Measurements from ENCODE around the gene CABP7. TPM values are rescaled to one million over a fixed set of nuclear protein-coding genes. Genes with fewer than 3 reads are reported as not detected.

CABP7 gene
- total RNA-seq, 1 donor from 2014 or later: 14.6 TPM

DNA sequence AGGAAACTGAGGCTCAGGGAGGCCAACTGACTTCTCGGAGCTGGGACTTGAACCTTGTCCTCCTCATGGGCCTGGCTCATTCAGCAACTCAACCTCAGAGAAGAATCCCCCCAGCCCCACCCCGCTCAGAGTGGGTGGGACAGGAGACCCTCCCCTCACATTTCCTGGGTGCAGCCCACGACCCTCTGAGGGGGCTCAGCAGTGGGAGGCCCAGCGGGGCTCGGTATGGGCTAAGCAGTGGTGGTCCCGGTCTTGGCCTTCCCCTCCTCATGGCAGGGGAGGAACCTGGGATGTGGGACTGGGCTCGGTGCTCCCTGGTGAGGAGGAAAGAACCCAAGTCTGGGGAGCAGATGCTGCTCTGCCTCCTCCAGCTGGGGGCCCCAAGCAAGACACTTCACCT lies 14.2 kb upstream of the CABP7 start:
- no peaks in the 10 kb centered on the region for H3K9me3 Mint-ChIP-seq (ENCODE audit: unreplicated experiment)
- no peak for DNase-seq
- H3K4me3 Mint-ChIP-seq (ENCODE audit: unreplicated experiment): no peak overlapping the region
- peaks cover 27% of the 10 kb centered on the region for H3K4me1 Mint-ChIP-seq (ENCODE audit: low read depth, unreplicated experiment)
- no peaks in the 10 kb centered on the region for H3K36me3 Mint-ChIP-seq (ENCODE audit: unreplicated experiment)
- TF ChIP-seq, protein P1, sequence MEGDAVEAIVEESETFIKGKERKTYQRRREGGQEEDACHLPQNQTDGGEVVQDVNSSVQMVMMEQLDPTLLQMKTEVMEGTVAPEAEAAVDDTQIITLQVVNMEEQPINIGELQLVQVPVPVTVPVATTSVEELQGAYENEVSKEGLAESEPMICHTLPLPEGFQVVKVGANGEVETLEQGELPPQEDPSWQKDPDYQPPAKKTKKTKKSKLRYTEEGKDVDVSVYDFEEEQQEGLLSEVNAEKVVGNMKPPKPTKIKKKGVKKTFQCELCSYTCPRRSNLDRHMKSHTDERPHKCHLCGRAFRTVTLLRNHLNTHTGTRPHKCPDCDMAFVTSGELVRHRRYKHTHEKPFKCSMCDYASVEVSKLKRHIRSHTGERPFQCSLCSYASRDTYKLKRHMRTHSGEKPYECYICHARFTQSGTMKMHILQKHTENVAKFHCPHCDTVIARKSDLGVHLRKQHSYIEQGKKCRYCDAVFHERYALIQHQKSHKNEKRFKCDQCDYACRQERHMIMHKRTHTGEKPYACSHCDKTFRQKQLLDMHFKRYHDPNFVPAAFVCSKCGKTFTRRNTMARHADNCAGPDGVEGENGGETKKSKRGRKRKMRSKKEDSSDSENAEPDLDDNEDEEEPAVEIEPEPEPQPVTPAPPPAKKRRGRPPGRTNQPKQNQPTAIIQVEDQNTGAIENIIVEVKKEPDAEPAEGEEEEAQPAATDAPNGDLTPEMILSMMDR (IDR thresholded peaks at IDR 0.05; ENCODE audit: partially characterized antibody, unreplicated experiment): no peak
- H3K27ac Mint-ChIP-seq (ENCODE audit: unreplicated experiment): no peak overlapping the region
- H3K27me3 Mint-ChIP-seq (ENCODE audit: unreplicated experiment): peaks cover 3% of the 10 kb centered on the region

DNA sequence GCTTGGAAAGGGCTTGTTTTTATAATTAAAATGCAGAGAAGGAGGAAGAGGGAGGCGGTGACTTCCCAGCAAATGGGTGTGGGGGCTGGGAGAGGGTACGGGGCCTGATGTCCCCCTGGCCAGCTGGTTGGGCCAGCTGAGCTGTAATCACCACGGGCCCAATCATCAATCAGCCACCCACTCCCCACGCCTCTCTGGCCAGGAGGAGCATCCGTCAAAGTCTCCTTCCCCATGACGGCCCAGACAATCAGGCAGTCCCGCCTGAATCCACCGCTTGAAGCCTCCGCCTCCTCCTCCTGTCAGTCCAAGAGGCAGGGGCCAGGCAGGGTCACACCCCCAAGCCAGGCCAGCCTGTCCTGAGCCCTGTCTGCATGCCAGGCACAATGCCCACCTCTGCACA lies 13.3 kb upstream of the CABP7 start:
- TF ChIP-seq, protein P1 (IDR thresholded peaks at IDR 0.05; ENCODE audit: partially characterized antibody, unreplicated experiment): no peak
- DNase-seq: no peak
- Mint-ChIP-seq H3K9me3 (ENCODE audit: unreplicated experiment) (no peaks in the 10 kb centered on the region), H3K27ac (ENCODE audit: unreplicated experiment) (peak overlapping the region; percentile 22), H3K27me3 (ENCODE audit: unreplicated experiment) (peaks cover 3% of the 10 kb centered on the region), H3K4me3 (ENCODE audit: unreplicated experiment) (no peak overlapping the region), H3K36me3 (ENCODE audit: unreplicated experiment) (no peaks in the 10 kb centered on the region), H3K4me1 (ENCODE audit: low read depth, unreplicated experiment) (peaks cover 24% of the 10 kb centered on the region)

DNA sequence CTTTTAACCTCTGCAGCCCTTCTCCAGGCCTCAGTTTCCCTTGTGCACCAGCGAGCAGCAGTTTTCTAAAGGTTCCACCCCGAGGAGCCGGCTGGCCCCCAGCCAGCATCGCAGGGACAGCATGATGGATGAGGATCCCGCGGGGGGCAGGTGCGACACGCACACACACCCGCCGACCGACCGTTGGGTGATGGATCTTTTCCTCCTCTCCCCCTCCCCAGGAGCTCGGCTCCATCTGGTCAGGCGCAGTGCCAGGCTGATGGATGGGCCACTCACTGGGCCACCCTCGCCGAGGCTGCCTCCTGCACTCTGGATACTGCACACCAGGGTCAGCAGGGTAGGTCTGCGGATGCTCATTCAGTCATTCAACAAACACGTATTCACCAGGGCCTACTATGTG lies 12.8 kb upstream of the CABP7 start:
- TF ChIP-seq, protein P1 (IDR thresholded peaks at IDR 0.05; ENCODE audit: partially characterized antibody, unreplicated experiment): no peak
- no peak for DNase-seq
- peaks cover 4% of the 10 kb centered on the region for H3K27me3 Mint-ChIP-seq (ENCODE audit: unreplicated experiment)
- H3K27ac Mint-ChIP-seq (ENCODE audit: unreplicated experiment): peak overlapping the region; percentile 38
- no peaks in the 10 kb centered on the region for H3K9me3 Mint-ChIP-seq (ENCODE audit: unreplicated experiment)
- peaks cover 22% of the 10 kb centered on the region for H3K4me1 Mint-ChIP-seq (ENCODE audit: low read depth, unreplicated experiment)
- no peaks in the 10 kb centered on the region for H3K36me3 Mint-ChIP-seq (ENCODE audit: unreplicated experiment)
- H3K4me3 Mint-ChIP-seq (ENCODE audit: unreplicated experiment): no peak overlapping the region

DNA sequence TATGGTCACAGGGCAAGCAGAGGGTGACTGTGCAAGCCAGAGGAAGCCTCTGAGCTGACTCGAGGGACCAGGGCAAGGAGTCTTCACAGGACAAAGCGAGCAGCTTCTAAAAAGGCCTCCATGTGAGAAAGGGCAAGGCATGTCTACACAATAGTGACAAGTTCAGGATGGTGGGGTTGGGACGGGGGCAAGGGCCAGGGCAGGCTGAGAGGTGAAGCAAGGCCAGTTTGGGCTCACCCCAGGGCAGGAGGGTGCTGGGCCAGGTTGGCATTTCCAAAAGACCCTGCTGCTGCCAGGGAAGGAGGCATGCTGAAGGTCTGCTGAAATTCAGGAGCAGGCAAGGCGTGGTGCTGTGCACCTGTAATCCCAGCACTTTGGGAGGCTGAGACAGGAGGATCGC lies 12.3 kb upstream of the CABP7 start:
- peak overlapping the region; percentile 38 for H3K27ac Mint-ChIP-seq (ENCODE audit: unreplicated experiment)
- no peaks in the 10 kb centered on the region for H3K36me3 Mint-ChIP-seq (ENCODE audit: unreplicated experiment)
- no peaks in the 10 kb centered on the region for H3K9me3 Mint-ChIP-seq (ENCODE audit: unreplicated experiment)
- no peak overlapping the region for H3K4me3 Mint-ChIP-seq (ENCODE audit: unreplicated experiment)
- DNase-seq: no peak
- TF ChIP-seq, protein P1 (IDR thresholded peaks at IDR 0.05; ENCODE audit: partially characterized antibody, unreplicated experiment): no peak
- H3K27me3 Mint-ChIP-seq (ENCODE audit: unreplicated experiment): peaks cover 8% of the 10 kb centered on the region
- peaks cover 23% of the 10 kb centered on the region for H3K4me1 Mint-ChIP-seq (ENCODE audit: low read depth, unreplicated experiment)

DNA sequence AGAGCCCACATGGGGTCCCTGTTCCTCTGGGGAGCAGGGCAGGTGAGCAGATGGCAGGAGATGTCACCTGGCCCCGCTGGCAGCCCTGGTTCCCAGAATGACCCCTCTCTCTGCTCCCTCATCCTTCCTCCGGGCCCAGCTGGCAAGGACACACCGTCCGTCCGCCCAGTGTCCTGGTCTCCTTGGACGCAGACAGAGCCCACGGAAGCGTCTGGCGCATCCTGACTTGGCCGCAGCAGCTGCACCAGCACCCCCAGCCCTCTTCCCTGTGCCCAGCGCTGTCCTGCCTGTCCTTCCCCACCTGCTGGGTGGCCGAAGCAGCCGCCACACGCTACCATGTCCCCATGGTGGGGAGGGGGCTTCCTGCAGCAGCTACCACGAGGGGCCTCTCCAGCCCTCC lies 9.6 kb upstream of the CABP7 start:
- peaks cover 15% of the 10 kb centered on the region for H3K27me3 Mint-ChIP-seq (ENCODE audit: unreplicated experiment)
- H3K9me3 Mint-ChIP-seq (ENCODE audit: unreplicated experiment): peaks cover 3% of the 10 kb centered on the region

More for the DNA sequence above, 9.6 kb upstream of the CABP7 start:
- H3K4me3 Mint-ChIP-seq (ENCODE audit: unreplicated experiment): no peak overlapping the region
- TF ChIP-seq, protein P1 (IDR thresholded peaks at IDR 0.05; ENCODE audit: partially characterized antibody, unreplicated experiment): no peak
- no peak for DNase-seq
- H3K4me1 Mint-ChIP-seq (ENCODE audit: low read depth, unreplicated experiment): peaks cover 30% of the 10 kb centered on the region
- no peaks in the 10 kb centered on the region for H3K36me3 Mint-ChIP-seq (ENCODE audit: unreplicated experiment)
- H3K27ac Mint-ChIP-seq (ENCODE audit: unreplicated experiment): no peak overlapping the region

Measured in glutamatergic neuron (in vitro differentiated cells).